ENCODE results near the gene FGFBP2.

Gene FGFBP2

GRCh38 chr4:15931451-15932210 is 31.3 kb downstream of the FGFBP2 start:
- H3K9ac ChIP-seq (ENCODE audit: low read length in 5 of 5) = no peak overlapping the region
- no peaks in the 10 kb centered on the region for H3K36me3 ChIP-seq (ENCODE audit: control insufficient read depth in 5 of 5, insufficient read depth in 5 of 5, low read length in 5 of 5)
- H3K4me3 ChIP-seq (ENCODE audit: low read depth in 1 of 5, low read length in 5 of 5) = no peak overlapping the region
- peaks cover 0 to 26% (median 14%) of the 10 kb centered on the region in 5 donors for H3K4me1 ChIP-seq (ENCODE audit: control insufficient read depth in 5 of 5, insufficient read depth in 5 of 5, low read length in 5 of 5)
- H3K27me3 ChIP-seq (ENCODE audit: control insufficient read depth in 5 of 5, insufficient read depth in 4 of 5, low read length in 5 of 5) = no peaks in the 10 kb centered on the region
- no peaks in the 10 kb centered on the region for H3K9me3 ChIP-seq (ENCODE audit: control insufficient read depth in 5 of 5, low read length in 5 of 5)
- H3K27ac ChIP-seq (ENCODE audit: low read depth, low read length) = no peak overlapping the region

GRCh38 chr4:15930314-15930713 is 32.7 kb downstream of the FGFBP2 start:
- no peak overlapping the region for H3K27ac ChIP-seq (ENCODE audit: low read depth, low read length)
- H3K36me3 ChIP-seq (ENCODE audit: control insufficient read depth in 5 of 5, insufficient read depth in 5 of 5, low read length in 5 of 5) = no peaks in the 10 kb centered on the region
- peaks cover 0 to 31% (median 19%) of the 10 kb centered on the region in 5 donors for H3K4me1 ChIP-seq (ENCODE audit: control insufficient read depth in 5 of 5, insufficient read depth in 5 of 5, low read length in 5 of 5)
- H3K9ac ChIP-seq (ENCODE audit: low read length in 5 of 5) = no peak overlapping the region
- no peak overlapping the region for H3K4me3 ChIP-seq (ENCODE audit: low read depth in 1 of 5, low read length in 5 of 5)
- no peaks in the 10 kb centered on the region for H3K27me3 ChIP-seq (ENCODE audit: control insufficient read depth in 5 of 5, insufficient read depth in 4 of 5, low read length in 5 of 5)
- H3K9me3 ChIP-seq (ENCODE audit: control insufficient read depth in 5 of 5, low read length in 5 of 5) = no peaks in the 10 kb centered on the region

DNA sequence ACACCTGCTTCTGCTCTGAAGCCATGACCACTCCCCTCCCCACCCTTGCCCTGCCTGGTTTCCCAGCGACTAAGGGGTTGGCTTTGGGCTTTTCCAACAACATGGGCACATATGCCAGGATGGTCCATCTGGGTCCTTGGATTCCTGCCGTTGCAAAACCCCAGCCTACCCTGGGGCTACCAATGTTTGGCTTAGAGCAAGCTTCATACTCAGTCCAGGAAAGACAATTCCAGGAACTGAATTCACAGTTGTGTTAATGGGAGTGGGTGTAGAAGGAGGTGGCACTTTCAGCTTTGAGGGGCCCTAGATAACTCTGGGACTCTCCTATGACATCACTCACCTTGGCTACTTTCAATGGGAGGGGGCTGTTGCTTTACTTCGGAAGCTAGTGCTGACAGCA is 33.4 kb downstream of the FGFBP2 start:
- Histone ChIP-seq H3K4me3 (ENCODE audit: low read depth in 1 of 5, low read length in 5 of 5) (no peak overlapping the region), H3K27me3 (ENCODE audit: control insufficient read depth in 5 of 5, insufficient read depth in 4 of 5, low read length in 5 of 5) (no peaks in the 10 kb centered on the region), H3K9ac (ENCODE audit: low read length in 5 of 5) (no peak overlapping the region), H3K36me3 (ENCODE audit: control insufficient read depth in 5 of 5, insufficient read depth in 5 of 5, low read length in 5 of 5) (no peaks in the 10 kb centered on the region), H3K27ac (ENCODE audit: low read depth, low read length) (no peak overlapping the region), H3K9me3 (ENCODE audit: control insufficient read depth in 5 of 5, low read length in 5 of 5) (no peaks in the 10 kb centered on the region), H3K4me1 (ENCODE audit: control insufficient read depth in 5 of 5, insufficient read depth in 5 of 5, low read length in 5 of 5) (peaks cover 0 to 27% (median 19%) of the 10 kb centered on the region in 5 donors)

GRCh38 chr4:15928883-15929282 is 34.1 kb downstream of the FGFBP2 start:
- Histone ChIP-seq H3K4me1 (ENCODE audit: control insufficient read depth in 5 of 5, insufficient read depth in 5 of 5, low read length in 5 of 5) (peaks cover 0 to 27% (median 19%) of the 10 kb centered on the region in 5 donors), H3K4me3 (ENCODE audit: low read depth in 1 of 5, low read length in 5 of 5) (no peak overlapping the region), H3K36me3 (ENCODE audit: control insufficient read depth in 5 of 5, insufficient read depth in 5 of 5, low read length in 5 of 5) (no peaks in the 10 kb centered on the region), H3K9me3 (ENCODE audit: control insufficient read depth in 5 of 5, low read length in 5 of 5) (no peaks in the 10 kb centered on the region), H3K9ac (ENCODE audit: low read length in 5 of 5) (no peak overlapping the region), H3K27me3 (ENCODE audit: control insufficient read depth in 5 of 5, insufficient read depth in 4 of 5, low read length in 5 of 5) (no peaks in the 10 kb centered on the region), H3K27ac (ENCODE audit: low read depth, low read length) (no peak overlapping the region)

DNA sequence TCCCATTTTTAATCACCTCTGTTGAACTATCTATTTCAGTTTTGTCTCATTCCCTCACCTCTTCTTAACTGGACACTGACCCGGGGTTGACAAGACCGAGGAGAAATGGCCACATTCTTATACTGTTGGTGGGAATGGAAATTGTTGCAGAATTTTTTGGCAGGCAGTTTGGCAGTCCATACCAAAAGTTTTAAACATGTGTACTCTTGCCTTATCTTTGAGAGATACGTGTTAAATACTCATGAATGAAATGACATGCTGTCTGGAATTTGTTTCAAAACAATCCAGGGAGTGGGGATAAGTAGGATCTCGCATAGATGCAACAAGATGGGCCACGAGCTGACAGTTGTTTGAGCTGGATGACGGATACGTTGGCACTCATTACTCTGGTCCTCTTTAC is 36.5 kb downstream of the FGFBP2 start:
- Histone ChIP-seq H3K27ac (ENCODE audit: low read depth, low read length) (no peak overlapping the region), H3K27me3 (ENCODE audit: control insufficient read depth in 5 of 5, insufficient read depth in 4 of 5, low read length in 5 of 5) (no peaks in the 10 kb centered on the region), H3K9me3 (ENCODE audit: control insufficient read depth in 5 of 5, low read length in 5 of 5) (no peaks in the 10 kb centered on the region), H3K4me3 (ENCODE audit: low read depth in 1 of 5, low read length in 5 of 5) (no peak overlapping the region), H3K4me1 (ENCODE audit: control insufficient read depth in 5 of 5, insufficient read depth in 5 of 5, low read length in 5 of 5) (peaks cover 0 to 27% (median 19%) of the 10 kb centered on the region in 5 donors), H3K36me3 (ENCODE audit: control insufficient read depth in 5 of 5, insufficient read depth in 5 of 5, low read length in 5 of 5) (no peaks in the 10 kb centered on the region), H3K9ac (ENCODE audit: low read length in 5 of 5) (no peak overlapping the region)

- H3K27ac ChIP-seq (ENCODE audit: low read depth, low read length) = no peak overlapping the region
- peaks cover 0 to 26% (median 19%) of the 10 kb centered on the region in 5 donors for H3K4me1 ChIP-seq (ENCODE audit: control insufficient read depth in 5 of 5, insufficient read depth in 5 of 5, low read length in 5 of 5)
- H3K27me3 ChIP-seq (ENCODE audit: control insufficient read depth in 5 of 5, insufficient read depth in 4 of 5, low read length in 5 of 5) = no peaks in the 10 kb centered on the region
- no peaks in the 10 kb centered on the region for H3K9me3 ChIP-seq (ENCODE audit: control insufficient read depth in 5 of 5, low read length in 5 of 5)
- no peak overlapping the region for H3K9ac ChIP-seq (ENCODE audit: low read length in 5 of 5)
- no peak overlapping the region for H3K4me3 ChIP-seq (ENCODE audit: low read depth in 1 of 5, low read length in 5 of 5)
- no peaks in the 10 kb centered on the region for H3K36me3 ChIP-seq (ENCODE audit: control insufficient read depth in 5 of 5, insufficient read depth in 5 of 5, low read length in 5 of 5)
Measured at GRCh38 chr4:15925830-15926229, 37.1 kb downstream of the FGFBP2 start.

- Histone ChIP-seq H3K9ac (ENCODE audit: low read length in 5 of 5) (no peak overlapping the region), H3K36me3 (ENCODE audit: control insufficient read depth in 5 of 5, insufficient read depth in 5 of 5, low read length in 5 of 5) (no peaks in the 10 kb centered on the region), H3K4me1 (ENCODE audit: control insufficient read depth in 5 of 5, insufficient read depth in 5 of 5, low read length in 5 of 5) (peaks cover 0 to 6% (median 5%) of the 10 kb centered on the region in 5 donors), H3K27ac (ENCODE audit: low read depth, low read length) (no peak overlapping the region), H3K9me3 (ENCODE audit: control insufficient read depth in 5 of 5, low read length in 5 of 5) (no peaks in the 10 kb centered on the region), H3K27me3 (ENCODE audit: control insufficient read depth in 5 of 5, insufficient read depth in 4 of 5, low read length in 5 of 5) (no peaks in the 10 kb centered on the region), H3K4me3 (ENCODE audit: low read depth in 1 of 5, low read length in 5 of 5) (no peak overlapping the region)
Measured at GRCh38 chr4:15921592-15921932, 41.4 kb downstream of the FGFBP2 start.

- H3K9me3 ChIP-seq (ENCODE audit: control insufficient read depth in 5 of 5, low read length in 5 of 5) = no peaks in the 10 kb centered on the region
- no peak overlapping the region for H3K4me3 ChIP-seq (ENCODE audit: low read depth in 1 of 5, low read length in 5 of 5)
- peaks cover 0 to 5% (median 0%) of the 10 kb centered on the region in 5 donors for H3K4me1 ChIP-seq (ENCODE audit: control insufficient read depth in 5 of 5, insufficient read depth in 5 of 5, low read length in 5 of 5)
- no peak overlapping the region for H3K9ac ChIP-seq (ENCODE audit: low read length in 5 of 5)
- H3K36me3 ChIP-seq (ENCODE audit: control insufficient read depth in 5 of 5, insufficient read depth in 5 of 5, low read length in 5 of 5) = no peaks in the 10 kb centered on the region
- H3K27me3 ChIP-seq (ENCODE audit: control insufficient read depth in 5 of 5, insufficient read depth in 4 of 5, low read length in 5 of 5) = no peaks in the 10 kb centered on the region
- no peak overlapping the region for H3K27ac ChIP-seq (ENCODE audit: low read depth, low read length)
Measured at GRCh38 chr4:15920723-15921591, 42.0 kb downstream of the FGFBP2 start.

DNA sequence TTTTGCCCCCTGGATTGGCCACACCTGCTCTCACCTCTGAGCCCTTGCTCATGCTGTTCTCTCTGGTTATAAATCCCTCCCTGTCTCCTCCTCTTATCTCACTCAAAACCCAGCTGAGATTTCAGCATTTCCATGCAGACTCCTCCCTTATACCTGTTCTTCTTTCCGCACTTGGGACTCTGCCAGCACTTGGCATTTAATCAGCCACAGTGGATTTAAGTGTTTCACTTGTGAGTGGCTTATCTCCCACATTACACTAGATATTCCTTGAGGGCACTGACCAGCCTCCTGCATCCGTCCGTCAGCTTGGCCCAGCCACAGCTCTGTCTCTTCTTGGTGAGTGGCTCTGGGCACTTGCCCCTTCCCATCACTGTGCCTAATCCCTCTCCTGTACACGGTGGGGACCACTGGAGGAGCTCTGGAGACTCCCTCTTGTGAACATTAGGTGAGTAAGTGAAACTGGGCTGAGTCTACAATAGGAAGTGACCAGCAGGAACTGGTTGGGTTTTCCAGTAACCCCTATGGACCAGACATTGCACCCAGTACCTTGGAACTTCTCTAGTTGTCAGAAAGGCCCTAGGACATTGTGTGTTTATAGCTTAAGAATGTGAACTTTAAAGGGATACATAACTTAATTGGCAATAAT is 44.4 kb downstream of the FGFBP2 start:
- Histone ChIP-seq H3K4me1 (ENCODE audit: control insufficient read depth in 5 of 5, insufficient read depth in 5 of 5, low read length in 5 of 5) (no peaks in the 10 kb centered on the region), H3K9me3 (ENCODE audit: control insufficient read depth in 5 of 5, low read length in 5 of 5) (no peaks in the 10 kb centered on the region), H3K27me3 (ENCODE audit: control insufficient read depth in 5 of 5, insufficient read depth in 4 of 5, low read length in 5 of 5) (no peaks in the 10 kb centered on the region), H3K27ac (ENCODE audit: low read depth, low read length) (no peak overlapping the region), H3K4me3 (ENCODE audit: low read depth in 1 of 5, low read length in 5 of 5) (no peak overlapping the region), H3K36me3 (ENCODE audit: control insufficient read depth in 5 of 5, insufficient read depth in 5 of 5, low read length in 5 of 5) (no peaks in the 10 kb centered on the region), H3K9ac (ENCODE audit: low read length in 5 of 5) (no peak overlapping the region)

DNA sequence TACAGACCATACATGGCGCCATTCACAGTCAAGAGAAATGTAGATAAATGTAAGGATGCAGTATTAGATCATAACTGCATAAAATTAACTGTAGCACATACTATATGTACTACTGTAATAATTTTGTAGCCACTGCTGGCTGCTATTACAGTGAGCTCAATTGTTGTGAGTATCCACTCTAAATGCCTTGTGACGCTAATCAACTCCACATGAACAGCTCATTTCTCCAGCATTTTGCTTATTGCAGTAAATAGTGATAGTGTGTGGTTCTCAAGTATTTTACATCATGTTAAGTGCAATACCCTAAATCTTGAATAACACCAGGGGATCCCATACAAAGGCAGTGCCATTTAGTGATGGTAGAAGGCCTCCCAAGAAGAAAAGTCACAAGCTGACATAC is 45.7 kb downstream of the FGFBP2 start:
- H3K9ac ChIP-seq (ENCODE audit: low read length in 5 of 5) = no peak overlapping the region
- no peaks in the 10 kb centered on the region for H3K9me3 ChIP-seq (ENCODE audit: control insufficient read depth in 5 of 5, low read length in 5 of 5)
- H3K27me3 ChIP-seq (ENCODE audit: control insufficient read depth in 5 of 5, insufficient read depth in 4 of 5, low read length in 5 of 5) = no peaks in the 10 kb centered on the region
- no peak overlapping the region for H3K27ac ChIP-seq (ENCODE audit: low read depth, low read length)
- no peak overlapping the region for H3K4me3 ChIP-seq (ENCODE audit: low read depth in 1 of 5, low read length in 5 of 5)
- H3K4me1 ChIP-seq (ENCODE audit: control insufficient read depth in 5 of 5, insufficient read depth in 5 of 5, low read length in 5 of 5) = no peaks in the 10 kb centered on the region
- H3K36me3 ChIP-seq (ENCODE audit: control insufficient read depth in 5 of 5, insufficient read depth in 5 of 5, low read length in 5 of 5) = no peaks in the 10 kb centered on the region
